Lung microvascular endothelial cell (primary cell): ENCODE results near the gene TEX28. TPM values are rescaled to one million over a fixed set of nuclear protein-coding genes. Genes with fewer than 3 reads are reported as not detected.
"Not testable (repeated sequence)": the region's sequence is repeated elsewhere in the genome, so short reads cannot be mapped to it uniquely, and the experiment has no call there.

Source experiments
- DNase-seq, 2 donors: peaks; one replicate each; pipeline versions ENCODE4 v3.0.0 to v3.0.0-alpha.2; 2010; ENCODE audit warnings: low read depth in 2 of 2
- total RNA-seq: library from RNA; depleted of rRNA; stranded (reverse); fragments of >200 nt; gene quantifications from 2 replicates; pipeline ENCODE4 v1.2.1, GENCODE V29; 2014

TEX28 gene
- total RNA-seq, 1 donor from 2014 or later = not detected

- not testable (repeated sequence) for DNase-seq
Measured at GRCh38 chrX:154247377-154248045, 47.4 kb downstream of the TEX28 start.

GRCh38 chrX:154239982-154240503 lies 54.9 kb downstream of the TEX28 start:
- DNase-seq = not testable (repeated sequence)

DNA sequence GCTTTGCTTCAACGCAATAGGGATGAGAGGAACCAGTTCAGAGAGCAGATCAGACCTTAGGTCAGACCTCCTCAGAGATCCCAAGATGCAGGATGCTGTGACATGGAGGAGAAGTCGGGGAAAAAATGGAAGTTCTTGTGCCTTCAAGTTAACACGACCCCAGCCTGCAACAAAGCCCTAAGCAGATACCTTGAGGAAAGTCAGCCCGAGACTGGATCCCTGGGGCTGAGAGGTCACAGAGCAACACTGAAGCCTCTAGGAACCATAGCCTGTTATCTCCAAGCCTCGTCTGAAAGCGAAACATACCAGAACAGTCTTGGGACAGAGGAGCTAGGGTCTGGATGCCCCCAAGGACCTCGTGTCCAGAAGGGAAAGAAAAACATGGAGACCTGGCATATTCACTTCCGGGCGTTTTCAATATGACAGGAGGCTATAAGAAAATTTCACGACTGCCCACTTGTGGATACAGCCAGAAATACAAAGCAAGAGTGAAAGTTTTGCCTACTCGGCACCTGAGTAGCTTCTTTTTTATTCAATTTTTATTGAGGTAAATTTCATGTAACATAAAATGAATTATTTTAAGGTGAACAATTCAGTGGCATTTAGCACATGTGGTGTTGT lies 55.9 kb downstream of the TEX28 start:
- DNase-seq = not testable (repeated sequence)

DNA sequence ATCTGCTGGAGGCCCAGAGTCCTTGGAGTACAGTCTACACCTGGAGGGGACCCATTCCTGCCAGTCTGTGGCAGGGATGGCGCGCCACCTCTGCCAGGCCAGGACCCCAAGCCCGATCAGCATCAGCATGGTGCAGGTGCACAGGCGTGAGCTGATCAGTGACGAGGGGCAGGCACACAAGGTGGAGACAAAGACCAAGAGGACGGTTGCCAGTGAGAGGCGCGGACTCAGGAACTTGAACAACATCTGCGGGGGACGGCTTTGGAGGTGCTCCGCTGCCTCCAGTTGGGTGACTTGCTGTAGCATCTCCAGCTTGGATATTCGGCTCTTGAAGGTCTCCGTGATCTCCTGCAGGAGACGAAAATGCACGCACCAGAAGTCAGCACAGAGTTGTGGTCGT lies 61.3 kb downstream of the TEX28 start:
- not testable (repeated sequence) for DNase-seq

DNA sequence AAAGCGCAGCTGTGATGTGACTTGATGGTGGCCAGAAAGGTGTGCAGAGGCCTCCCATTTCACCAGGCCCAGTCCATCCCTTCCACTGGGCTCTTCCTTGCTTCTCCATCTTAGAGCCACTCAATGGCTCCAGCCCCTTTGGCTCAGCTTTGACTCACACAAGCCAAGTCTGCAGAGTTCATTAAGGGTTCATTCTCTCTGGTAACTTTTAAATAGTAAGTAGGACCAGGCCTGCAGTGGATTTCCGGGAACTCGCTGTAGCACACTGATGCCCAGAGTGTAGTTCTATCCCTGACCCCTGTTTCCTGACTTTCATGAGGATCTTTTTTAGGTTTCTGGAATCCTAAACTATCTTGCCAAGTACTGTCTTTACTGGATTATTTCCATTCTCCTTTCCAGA lies 63.5 kb downstream of the TEX28 start:
- not testable (repeated sequence) for DNase-seq

- DNase-seq = not testable (repeated sequence)
Measured at GRCh38 chrX:154226706-154227105, 68.2 kb downstream of the TEX28 start.

- not testable (repeated sequence) for DNase-seq
Measured at GRCh38 chrX:154225292-154225691, 69.6 kb downstream of the TEX28 start.

Other genes with a start within 250 kb of the TEX28 start
- 12.9 and 20.2 TPM in 2 replicates for gene MECP2, start 197.4 kb downstream of the TEX28 start, total RNA-seq
- gene OPN1LW, start 150.9 kb downstream of the TEX28 start, total RNA-seq = 0.22 and 0.60 TPM in 2 replicates
- gene OPN1MW, start 112.5 kb downstream of the TEX28 start, total RNA-seq = 0.79 TPM in 1 of 2 replicates, not detected in the other
- gene OPN1MW2, start 75.4 kb downstream of the TEX28 start, total RNA-seq = not detected in 2 replicates
- 0.20 TPM in 1 of 2 replicates, not detected in the other for gene OPN1MW3, start 37.5 kb downstream of the TEX28 start, total RNA-seq
- gene TKTL1, start 671 bp upstream of the TEX28 start, total RNA-seq = under 0.01 TPM in 1 of 2 replicates, not detected in the other
- gene FLNA, start 79.5 kb upstream of the TEX28 start, total RNA-seq = 781 and 1,159 TPM in 2 replicates
- gene EMD, start 84.2 kb upstream of the TEX28 start, total RNA-seq = 14.5 and 18.1 TPM in 2 replicates
- 2,090 and 2,761 TPM in 2 replicates for gene RPL10, start 103.3 kb upstream of the TEX28 start, total RNA-seq
- 79.1 and 86.3 TPM in 2 replicates for gene DNASE1L1, start 114.1 kb upstream of the TEX28 start, total RNA-seq
- gene TAFAZZIN, start 116.4 kb upstream of the TEX28 start, total RNA-seq = 8.5 and 11.9 TPM in 2 replicates
- 53.6 and 64.3 TPM in 2 replicates for gene ATP6AP1, start 133.6 kb upstream of the TEX28 start, total RNA-seq
- gene GDI1, start 142.0 kb upstream of the TEX28 start, total RNA-seq = 24.8 and 59.1 TPM in 2 replicates
- 45.8 and 51.0 TPM in 2 replicates for gene FAM50A, start 149.0 kb upstream of the TEX28 start, total RNA-seq
- gene PLXNA3, start 163.2 kb upstream of the TEX28 start, total RNA-seq = 3.7 and 6.3 TPM in 2 replicates
- 12.6 and 19.8 TPM in 2 replicates for gene LAGE3, start 184.2 kb upstream of the TEX28 start, total RNA-seq
- 24.6 and 31.3 TPM in 2 replicates for gene UBL4A, start 191.5 kb upstream of the TEX28 start, total RNA-seq
- gene SLC10A3, start 195.5 kb upstream of the TEX28 start, total RNA-seq = 8.5 and 14.7 TPM in 2 replicates
- gene FAM3A, start 221.1 kb upstream of the TEX28 start, total RNA-seq = 13.3 and 20.8 TPM in 2 replicates